ENCODE results near the gene VCAN.

DNA sequence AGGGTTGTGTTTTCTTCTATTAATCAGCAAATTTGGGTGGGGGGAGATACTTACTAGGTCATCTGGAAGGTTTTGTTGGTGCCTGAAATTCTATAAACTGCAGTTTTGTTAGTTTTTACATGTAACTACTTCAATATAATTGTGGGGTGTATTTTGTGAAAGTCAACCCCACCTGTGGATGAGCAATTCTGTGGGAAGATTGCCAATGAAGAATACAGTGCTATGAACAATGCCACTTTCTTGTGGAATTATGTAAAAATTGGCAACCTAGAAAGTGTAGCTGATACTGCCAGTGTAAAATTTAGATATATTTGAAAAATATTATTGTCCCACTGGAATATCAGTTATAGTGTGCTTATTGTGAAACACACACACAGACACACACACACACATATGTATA, 80.7 kb downstream of the VCAN start:
- no peak for TF ChIP-seq POLR2AphosphoS5 (IDR thresholded peaks at IDR 0.05; ENCODE audit: borderline replicate concordance, low read depth, low read length)
- no peak for TF ChIP-seq EZH2 (IDR thresholded peaks at IDR 0.05)
- TF ChIP-seq FOXP2 (optimal IDR thresholded peaks at IDR 0.05; ENCODE audit: control extremely low read depth, extremely low read length, insufficient read depth): no peak

All from SK-N-MC (cell line).